Sigmoid colon (tissue), 4 donors: ENCODE results near the gene PRKD2.

Experiments
- POLR2AphosphoS5 ChIP-seq, 4 donors: sonication (generic); formaldehyde crosslinking; IDR thresholded peaks; one replicate each; pipeline ENCODE4 v1.6.1; 2017; ENCODE audit warnings: antibody characterized with exemption in 4 of 4
- TF ChIP-seq, protein P1 (sequence below), 4 experiments: fragments of 450-650 bp in 3 of 4; fragments of 200-600 bp in 1 of 4; IDR thresholded peaks; one replicate each; pipeline ENCODE4 v1.5.1; 2016 to 2019; ENCODE audit warnings: antibody characterized with exemption in 4 of 4, mild to moderate bottlenecking in 3 of 4, moderate library complexity in 2 of 4

DNA sequence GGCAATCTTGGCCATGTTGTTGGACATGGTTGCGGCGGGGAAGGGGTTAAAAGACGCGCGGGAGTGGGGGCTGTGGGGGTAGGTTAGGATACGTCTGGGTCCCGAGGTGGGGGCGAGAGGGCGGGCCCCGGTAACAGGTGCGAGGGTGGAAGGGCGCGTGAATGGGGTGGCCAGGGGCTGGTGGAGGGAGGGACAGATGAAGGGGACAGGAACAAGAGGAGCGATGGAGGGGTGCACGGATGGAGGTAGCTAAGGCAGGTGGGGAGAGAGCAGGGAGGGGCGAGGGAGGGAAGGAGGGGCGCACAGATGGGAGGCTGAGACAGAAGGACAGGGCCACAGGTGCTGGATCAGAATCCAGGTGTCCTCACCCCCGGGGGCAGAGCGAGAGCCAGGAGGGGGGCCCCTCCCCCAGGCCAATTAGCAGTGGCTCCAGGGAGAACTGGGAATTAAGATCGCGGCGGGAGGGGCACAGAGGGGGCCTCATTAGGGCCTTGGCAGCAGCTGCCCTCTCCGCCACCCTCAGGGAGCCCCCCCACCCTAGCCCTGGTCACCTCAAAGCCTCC, 82.2 kb downstream of the PRKD2 start:
- TF ChIP-seq, protein P1, sequence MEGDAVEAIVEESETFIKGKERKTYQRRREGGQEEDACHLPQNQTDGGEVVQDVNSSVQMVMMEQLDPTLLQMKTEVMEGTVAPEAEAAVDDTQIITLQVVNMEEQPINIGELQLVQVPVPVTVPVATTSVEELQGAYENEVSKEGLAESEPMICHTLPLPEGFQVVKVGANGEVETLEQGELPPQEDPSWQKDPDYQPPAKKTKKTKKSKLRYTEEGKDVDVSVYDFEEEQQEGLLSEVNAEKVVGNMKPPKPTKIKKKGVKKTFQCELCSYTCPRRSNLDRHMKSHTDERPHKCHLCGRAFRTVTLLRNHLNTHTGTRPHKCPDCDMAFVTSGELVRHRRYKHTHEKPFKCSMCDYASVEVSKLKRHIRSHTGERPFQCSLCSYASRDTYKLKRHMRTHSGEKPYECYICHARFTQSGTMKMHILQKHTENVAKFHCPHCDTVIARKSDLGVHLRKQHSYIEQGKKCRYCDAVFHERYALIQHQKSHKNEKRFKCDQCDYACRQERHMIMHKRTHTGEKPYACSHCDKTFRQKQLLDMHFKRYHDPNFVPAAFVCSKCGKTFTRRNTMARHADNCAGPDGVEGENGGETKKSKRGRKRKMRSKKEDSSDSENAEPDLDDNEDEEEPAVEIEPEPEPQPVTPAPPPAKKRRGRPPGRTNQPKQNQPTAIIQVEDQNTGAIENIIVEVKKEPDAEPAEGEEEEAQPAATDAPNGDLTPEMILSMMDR (IDR thresholded peaks at IDR 0.05) = no peak
- no peak for TF ChIP-seq POLR2AphosphoS5 (IDR thresholded peaks at IDR 0.05)
